ENCODE measurements around the gene MBOAT2.

- no peak for TF ChIP-seq CTCF (IDR thresholded peaks at IDR 0.05; ENCODE audit: insufficient read depth, low read length, poor library complexity, severe bottlenecking)
- no peak for TF ChIP-seq EZH2phosphoT487 (conservative IDR thresholded peaks at IDR 0.05; ENCODE audit: low read length)
These were observed 19.3 kb downstream of the MBOAT2 start for GRCh38 chr2:8984157-8984556.

Data from SU-DHL-6 (cell line).